ENCODE results near the gene PTPN21. TPM values are rescaled to one million over a fixed set of nuclear protein-coding genes. Genes with fewer than 3 reads are reported as not detected.

Gene PTPN21
- total RNA-seq, 1 experiment from 2014 or later: 27.7 TPM

DNA sequence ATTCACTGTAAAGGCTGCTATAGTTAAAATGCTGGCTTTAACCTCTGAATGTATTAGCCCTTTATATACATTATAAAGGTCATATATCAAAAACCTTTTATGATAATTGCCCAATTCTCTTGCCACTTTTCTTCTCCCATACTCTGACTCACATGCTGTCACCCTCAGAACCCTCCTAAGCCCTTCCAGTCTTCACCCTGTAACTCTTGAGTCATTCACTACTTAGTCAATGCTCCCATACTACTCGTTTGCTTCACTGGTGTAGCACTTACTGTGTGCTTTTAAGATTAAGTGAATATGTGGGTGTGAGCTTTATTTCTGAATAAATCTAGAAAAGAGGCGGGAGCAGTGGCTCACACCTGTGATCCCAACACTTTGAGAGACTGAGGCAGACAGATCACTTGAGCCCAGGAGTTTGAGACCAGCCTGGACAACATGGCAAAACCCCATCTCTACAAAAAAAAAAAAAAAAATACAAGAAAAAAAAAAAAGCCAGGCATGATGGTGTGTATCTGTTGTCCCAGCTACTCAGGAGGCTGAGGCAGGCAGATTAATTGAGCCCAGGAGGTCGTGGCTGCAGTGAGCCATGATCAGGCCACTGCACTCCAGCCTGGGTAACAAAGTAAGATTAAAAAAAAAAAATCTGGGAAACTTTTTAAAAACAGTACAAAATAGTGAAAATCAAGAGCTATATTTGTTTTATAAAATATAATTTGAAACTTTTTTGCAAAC lies 131.7 kb downstream of the PTPN21 start:
- Histone ChIP-seq H3K9me3 (no peaks in the 10 kb centered on the region), H3K4me1 (no peaks in the 10 kb centered on the region), H3K36me3 (ENCODE audit: control insufficient read depth, insufficient read depth, low read length) (no peaks in the 10 kb centered on the region), H3K27me3 (replicated peaks; ENCODE audit: control insufficient read depth, insufficient read depth, low read length) (no peaks in the 10 kb centered on the region), H3K4me3 (ENCODE audit: low read depth, low read length) (no peak overlapping the region)
- intact Hi-C loops (cut with micrococcal nuclease; ENCODE audit: unreplicated experiment): no loop called here
- TF ChIP-seq, protein P1, sequence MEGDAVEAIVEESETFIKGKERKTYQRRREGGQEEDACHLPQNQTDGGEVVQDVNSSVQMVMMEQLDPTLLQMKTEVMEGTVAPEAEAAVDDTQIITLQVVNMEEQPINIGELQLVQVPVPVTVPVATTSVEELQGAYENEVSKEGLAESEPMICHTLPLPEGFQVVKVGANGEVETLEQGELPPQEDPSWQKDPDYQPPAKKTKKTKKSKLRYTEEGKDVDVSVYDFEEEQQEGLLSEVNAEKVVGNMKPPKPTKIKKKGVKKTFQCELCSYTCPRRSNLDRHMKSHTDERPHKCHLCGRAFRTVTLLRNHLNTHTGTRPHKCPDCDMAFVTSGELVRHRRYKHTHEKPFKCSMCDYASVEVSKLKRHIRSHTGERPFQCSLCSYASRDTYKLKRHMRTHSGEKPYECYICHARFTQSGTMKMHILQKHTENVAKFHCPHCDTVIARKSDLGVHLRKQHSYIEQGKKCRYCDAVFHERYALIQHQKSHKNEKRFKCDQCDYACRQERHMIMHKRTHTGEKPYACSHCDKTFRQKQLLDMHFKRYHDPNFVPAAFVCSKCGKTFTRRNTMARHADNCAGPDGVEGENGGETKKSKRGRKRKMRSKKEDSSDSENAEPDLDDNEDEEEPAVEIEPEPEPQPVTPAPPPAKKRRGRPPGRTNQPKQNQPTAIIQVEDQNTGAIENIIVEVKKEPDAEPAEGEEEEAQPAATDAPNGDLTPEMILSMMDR (IDR thresholded peaks at IDR 0.05; ENCODE audit: insufficient read depth in 1 of 2, low read depth in 1 of 2, low read length in 1 of 2, severe bottlenecking in 1 of 2, unreplicated experiment in 1 of 2): no peak
- H3K27me3 Mint-ChIP-seq (ENCODE audit: insufficient read depth, unreplicated experiment): no peaks in the 10 kb centered on the region
- ChIA-PET CTCF (no interaction called here), POLR2A (no interaction called here)
- peaks cover 2% of the 10 kb centered on the region for H3K36me3 Mint-ChIP-seq (ENCODE audit: insufficient read depth, unreplicated experiment)
- BruUV-seq (replicated peaks): no TSS peak
- DNase-seq: no peak
- H3K4me1 Mint-ChIP-seq (ENCODE audit: low read depth, unreplicated experiment): no peaks in the 10 kb centered on the region
- H3K4me3 Mint-ChIP-seq (ENCODE audit: unreplicated experiment): no peak overlapping the region
- H3K27ac Mint-ChIP-seq (ENCODE audit: unreplicated experiment): no peak overlapping the region
- peaks cover 3% of the 10 kb centered on the region for H3K9me3 Mint-ChIP-seq (ENCODE audit: unreplicated experiment)

DNA sequence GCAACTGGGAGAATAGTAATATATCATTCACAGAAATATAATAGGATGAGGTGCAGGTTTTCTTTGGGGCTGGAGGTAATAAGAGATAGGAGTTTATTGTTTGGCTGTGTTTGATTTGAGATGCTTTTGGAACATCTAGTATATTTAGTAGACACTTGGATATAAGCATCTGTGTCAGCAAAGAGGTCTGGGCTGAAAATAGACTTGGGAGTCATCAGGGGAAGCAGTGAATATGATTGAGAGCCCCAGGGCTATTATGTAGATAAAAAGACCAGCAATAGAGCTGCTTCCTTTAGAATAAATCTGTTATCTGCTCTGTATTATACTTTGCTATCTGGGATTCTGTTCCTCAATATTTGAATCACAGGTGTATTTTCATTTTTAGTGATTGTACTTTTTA lies 132.8 kb downstream of the PTPN21 start:
- DNase-seq: no peak
- intact Hi-C loops (cut with micrococcal nuclease; ENCODE audit: unreplicated experiment): no loop called here
- BruUV-seq (replicated peaks): no TSS peak
- ChIA-PET POLR2A (no interaction called here), CTCF (no interaction called here)
- Mint-ChIP-seq H3K36me3 (ENCODE audit: insufficient read depth, unreplicated experiment) (peaks cover 5% of the 10 kb centered on the region), H3K4me3 (ENCODE audit: unreplicated experiment) (no peak overlapping the region), H3K27ac (ENCODE audit: unreplicated experiment) (no peak overlapping the region), H3K9me3 (ENCODE audit: unreplicated experiment) (peaks cover 10% of the 10 kb centered on the region), H3K4me1 (ENCODE audit: low read depth, unreplicated experiment) (no peaks in the 10 kb centered on the region), H3K27me3 (ENCODE audit: insufficient read depth, unreplicated experiment) (no peaks in the 10 kb centered on the region)
- TF ChIP-seq, protein P1 (IDR thresholded peaks at IDR 0.05; ENCODE audit: insufficient read depth in 1 of 2, low read depth in 1 of 2, low read length in 1 of 2, severe bottlenecking in 1 of 2, unreplicated experiment in 1 of 2): no peak
- Histone ChIP-seq H3K27me3 (replicated peaks; ENCODE audit: control insufficient read depth, insufficient read depth, low read length) (no peaks in the 10 kb centered on the region), H3K4me3 (ENCODE audit: low read depth, low read length) (no peak overlapping the region), H3K4me1 (no peaks in the 10 kb centered on the region), H3K36me3 (ENCODE audit: control insufficient read depth, insufficient read depth, low read length) (no peaks in the 10 kb centered on the region; the same call in 1 of the 2 replicates), H3K9me3 (no peaks in the 10 kb centered on the region)

DNA sequence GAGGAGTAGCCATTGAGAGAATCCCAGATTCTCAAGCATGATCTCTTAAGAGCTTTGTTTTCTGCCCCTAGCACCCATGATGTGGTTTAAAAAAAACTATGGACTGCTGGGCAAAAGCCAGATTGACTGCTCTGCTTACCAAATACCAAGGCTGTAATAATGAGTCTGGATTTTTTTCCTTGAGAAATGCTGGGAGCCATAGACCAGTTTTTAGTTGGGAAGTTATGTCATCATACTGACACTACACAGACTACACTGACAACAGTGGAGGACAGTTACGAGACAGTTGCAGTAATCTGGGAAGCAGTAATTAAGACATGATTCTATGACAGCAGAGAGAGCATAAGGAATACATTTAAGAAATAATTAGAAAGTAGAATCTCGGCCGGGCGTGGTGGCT lies 133.5 kb downstream of the PTPN21 start:
- Histone ChIP-seq H3K4me1 (no peaks in the 10 kb centered on the region), H3K9me3 (peaks cover 4% of the 10 kb centered on the region; the same call in 1 of the 2 replicates), H3K4me3 (ENCODE audit: low read depth, low read length) (no peak overlapping the region), H3K27me3 (replicated peaks; ENCODE audit: control insufficient read depth, insufficient read depth, low read length) (no peaks in the 10 kb centered on the region), H3K36me3 (ENCODE audit: control insufficient read depth, insufficient read depth, low read length) (no peaks in the 10 kb centered on the region; the same call in 1 of the 2 replicates)
- peaks cover 11% of the 10 kb centered on the region for H3K9me3 Mint-ChIP-seq (ENCODE audit: unreplicated experiment)
- CTCF ChIA-PET: no interaction called here
- no peaks in the 10 kb centered on the region for H3K27me3 Mint-ChIP-seq (ENCODE audit: insufficient read depth, unreplicated experiment)
- no peaks in the 10 kb centered on the region for H3K4me1 Mint-ChIP-seq (ENCODE audit: low read depth, unreplicated experiment)
- DNase-seq: no peak
- intact Hi-C loops (cut with micrococcal nuclease; ENCODE audit: unreplicated experiment): no loop called here
- H3K36me3 Mint-ChIP-seq (ENCODE audit: insufficient read depth, unreplicated experiment): peaks cover 5% of the 10 kb centered on the region
- no TSS peak for BruUV-seq (replicated peaks)
- H3K4me3 Mint-ChIP-seq (ENCODE audit: unreplicated experiment): no peak overlapping the region
- POLR2A ChIA-PET: no interaction called here
- TF ChIP-seq, protein P1 (IDR thresholded peaks at IDR 0.05; ENCODE audit: insufficient read depth in 1 of 2, low read depth in 1 of 2, low read length in 1 of 2, severe bottlenecking in 1 of 2, unreplicated experiment in 1 of 2): no peak
- no peak overlapping the region for H3K27ac Mint-ChIP-seq (ENCODE audit: unreplicated experiment)

Measured in Caco-2 (cell line).